GM12892 (cell line): ENCODE results near the gene ACRBP.

Experiments used
- DNase-seq: peaks from one replicate; pipeline ENCODE4 v3.0.0; 2011; ENCODE audit not compliant: insufficient read length
- FAIRE-seq: peaks from 2 replicates; lab custom pipeline; 2011; peaks lifted over from hg19 to GRCh38; lab: Jason Lieb, UNC
- POLR2A ChIP-seq: IDR thresholded peaks from 2 replicates; pipeline ENCODE4 v1.6.1; 2011; ENCODE audit warnings: low read depth, low read length, control low read depth
- POLR2AphosphoS5 ChIP-seq: IDR thresholded peaks from 2 replicates; pipeline ENCODE4 v1.6.1; 2011; ENCODE audit warnings: low read depth, low read length, control low read depth
- TAF1 ChIP-seq: IDR thresholded peaks from 2 replicates; pipeline ENCODE4 v1.6.1; 2011; ENCODE audit warnings: low read depth, mild to moderate bottlenecking, control low read depth, low read length, borderline replicate concordance

The ACRBP gene

GRCh38 chr12:6672143-6672542 lies 24.9 kb upstream of the ACRBP start:
- no peak for DNase-seq
- TF ChIP-seq TAF1 (no peak), POLR2AphosphoS5 (no peak), POLR2A (no peak)
- FAIRE-seq: no peak

GRCh38 chr12:6667559-6668210 lies 20.5 kb upstream of the ACRBP start:
- TF ChIP-seq POLR2AphosphoS5: no peak
- TF ChIP-seq TAF1: no peak
- TF ChIP-seq POLR2A: no peak
- DNase-seq (no peak), FAIRE-seq (no peak)

GRCh38 chr12:6666211-6666610 lies 19.0 kb upstream of the ACRBP start:
- TF ChIP-seq POLR2AphosphoS5 (no peak), TAF1 (no peak), POLR2A (peak; percentile 39; the same call in 1 of the 2 replicates)
- DNase-seq (no peak), FAIRE-seq (no peak)

GRCh38 chr12:6664902-6665301 lies 17.7 kb upstream of the ACRBP start:
- FAIRE-seq (no peak), DNase-seq (no peak)
- TF ChIP-seq POLR2A (no peak), TAF1 (no peak), POLR2AphosphoS5 (no peak)

GRCh38 chr12:6662906-6663742 lies 15.9 kb upstream of the ACRBP start, which contains the start of gene ING4:
Gene ING4 (minus strand): TSS chr12:6663119. CDS start chr12:6663101, 18 bp downstream.
- DNase-seq: peak; percentile 94
- FAIRE-seq: peak; percentile 99
- TF ChIP-seq POLR2A: peak; percentile 24; the same call in 1 of the 2 replicates
- no peak for TF ChIP-seq POLR2AphosphoS5
- TF ChIP-seq TAF1: 0 out of 2 replicates have a peak, but pooled peaks have one; percentile 23

- peak; percentile 49 for DNase-seq
- no peak for FAIRE-seq
- TF ChIP-seq POLR2A (no peak), POLR2AphosphoS5 (0 out of 2 replicates have a peak, but pooled peaks have one; percentile 8), TAF1 (no peak)
Observed at GRCh38 chr12:6662602-6662905, 15.3 kb upstream of the ACRBP start.

- FAIRE-seq: no peak
- no peak for TF ChIP-seq TAF1
- no peak for TF ChIP-seq POLR2AphosphoS5
- no peak for TF ChIP-seq POLR2A
- DNase-seq: no peak
Observed at GRCh38 chr12:6653987-6654386, 6.8 kb upstream of the ACRBP start.

- TF ChIP-seq POLR2A: no peak
- no peak for TF ChIP-seq TAF1
- TF ChIP-seq POLR2AphosphoS5: no peak
- FAIRE-seq (no peak), DNase-seq (no peak)
Observed at GRCh38 chr12:6653342-6653741, 6.1 kb upstream of the ACRBP start.

- FAIRE-seq: no peak
Observed at GRCh38 chr12:6652391-6652790, 5.2 kb upstream of the ACRBP start.

GRCh38 chr12:6650832-6651231 lies 3.6 kb upstream of the ACRBP start:
- no peak for FAIRE-seq
- no peak for DNase-seq
- TF ChIP-seq POLR2A (no peak), POLR2AphosphoS5 (no peak), TAF1 (no peak)

More at GRCh38 chr12:6652391-6652790, 5.2 kb upstream of the ACRBP start:
- no peak for DNase-seq
- TF ChIP-seq POLR2A (no peak), POLR2AphosphoS5 (no peak), TAF1 (no peak)

GRCh38 chr12:6646276-6647082 lies 753 bp downstream of the ACRBP start:
- DNase-seq (no peak), FAIRE-seq (peak; percentile 64)
- no peak for TF ChIP-seq POLR2A
- no peak for TF ChIP-seq POLR2AphosphoS5
- no peak for TF ChIP-seq TAF1
